Right lung (tissue), 5 donors: ENCODE measurements around the gene FBXL19. TPM values are rescaled to one million over a fixed set of nuclear protein-coding genes. Genes with fewer than 3 reads are reported as not detected.

ENCODE experiments used
- DNase-seq, 2 donors: peaks; one replicate each; pipeline ENCODE4 v3.0.0-alpha.2; 2013
- polyA plus RNA-seq, 5 donors: library from polyadenylated mRNA; unstranded; fragments of 120-200 nt; gene quantifications; one replicate each; pipeline versions ENCODE4 v1.2.1 to v1.2.3, GENCODE V29; 2013; ENCODE audit warnings: inconsistent platforms in 1 of 5, low replicate concordance in 1 of 5; ENCODE audit not compliant: insufficient read length in 5 of 5, insufficient read depth in 1 of 5

The FBXL19 gene
- polyA plus RNA-seq, 5 donors = 13.9 to 29.4 (median 18.1) TPM

GRCh38 chr16:30985401-30986128 lies 62.2 kb downstream of the FBXL19 start:
- DNase-seq = no peak

- no peak for DNase-seq
Measured at GRCh38 chr16:30986129-30986991, 63.0 kb downstream of the FBXL19 start.

- no peak for DNase-seq
Measured at GRCh38 chr16:30987581-30988190, 64.3 kb downstream of the FBXL19 start.

- DNase-seq = no peak
Measured at GRCh38 chr16:30989469-30990047, 66.2 kb downstream of the FBXL19 start.

- DNase-seq = no peak
Measured at GRCh38 chr16:30990105-30990504, 66.7 kb downstream of the FBXL19 start.

- no peak for DNase-seq
Measured at GRCh38 chr16:30991052-30991451, 67.7 kb downstream of the FBXL19 start.

GRCh38 chr16:30992276-30992780 lies 69.0 kb downstream of the FBXL19 start:
- DNase-seq = no peak

- no peak for DNase-seq
Measured at GRCh38 chr16:30992931-30993816, 69.8 kb downstream of the FBXL19 start.

GRCh38 chr16:30995927-30996323 lies 72.6 kb downstream of the FBXL19 start:
- no peak for DNase-seq

- DNase-seq = no peak
Measured at GRCh38 chr16:30996324-30996984, 73.1 kb downstream of the FBXL19 start.

GRCh38 chr16:30996985-30997724 lies 73.8 kb downstream of the FBXL19 start:
- no peak for DNase-seq

GRCh38 chr16:30997725-30998711 lies 74.6 kb downstream of the FBXL19 start:
- no peak for DNase-seq

Other genes starting within 250 kb of the FBXL19 start
- gene SRCAP, start 224.4 kb upstream of the FBXL19 start, polyA plus RNA-seq = 10 to 100 TPM; 30.1 to 41.0 (median 34.8) TPM
- gene PHKG2, start 175.1 kb upstream of the FBXL19 start, polyA plus RNA-seq = 10 to 100 TPM; 20.8 to 34.9 (median 30.3) TPM
- gene CFAP119, start 161.5 kb upstream of the FBXL19 start, polyA plus RNA-seq = 1 to 10 TPM; 4.0 to 8.1 (median 6.1) TPM
- 100 to 1,000 TPM in 2 of 5 donors, 10 to 100 TPM in 3; 89.0 to 108 (median 94.4) TPM for gene RNF40, start 161.2 kb upstream of the FBXL19 start, polyA plus RNA-seq
- gene ZNF629, start 136.4 kb upstream of the FBXL19 start, polyA plus RNA-seq = 10 to 100 TPM; 16.8 to 20.9 (median 18.1) TPM
- 10 to 100 TPM; 37.5 to 61.4 (median 43.5) TPM for gene BCL7C, start 29.5 kb upstream of the FBXL19 start, polyA plus RNA-seq
- 10 to 100 TPM in 3 of 5 donors, 1 to 10 TPM in 2; 7.8 to 12.5 (median 10.2) TPM for gene CTF1, start 27.0 kb upstream of the FBXL19 start, polyA plus RNA-seq
- gene ORAI3, start 25.5 kb downstream of the FBXL19 start, polyA plus RNA-seq = 10 to 100 TPM; 16.0 to 21.9 (median 19.8) TPM
- gene SETD1A, start 34.2 kb downstream of the FBXL19 start, polyA plus RNA-seq = 10 to 100 TPM; 11.5 to 19.7 (median 13.0) TPM
- gene HSD3B7, start 61.6 kb downstream of the FBXL19 start, polyA plus RNA-seq = 1 to 10 TPM; 3.3 to 6.4 (median 4.5) TPM
- under 1 TPM; 0.37 to 0.70 (median 0.43) TPM for gene STX1B, start 87.1 kb downstream of the FBXL19 start, polyA plus RNA-seq
- gene STX4, start 110.0 kb downstream of the FBXL19 start, polyA plus RNA-seq = 10 to 100 TPM; 33.7 to 48.4 (median 40.5) TPM
- 1 to 10 TPM; 3.6 to 8.1 (median 4.6) TPM for gene ZNF668, start 150.7 kb downstream of the FBXL19 start, polyA plus RNA-seq
- 10 to 100 TPM in 4 of 5 donors, 1 to 10 TPM in 1; 9.7 to 13.8 (median 12.7) TPM for gene ZNF646, start 150.8 kb downstream of the FBXL19 start, polyA plus RNA-seq
- 1 to 10 TPM; 1.1 to 2.1 (median 1.9) TPM for gene PRSS53, start 165.4 kb downstream of the FBXL19 start, polyA plus RNA-seq
- gene VKORC1, start 171.2 kb downstream of the FBXL19 start, polyA plus RNA-seq = 10 to 100 TPM; 61.7 to 78.7 (median 69.5) TPM
- gene BCKDK, start 184.8 kb downstream of the FBXL19 start, polyA plus RNA-seq = 10 to 100 TPM; 27.8 to 42.2 (median 36.7) TPM
- 10 to 100 TPM; 55.8 to 73.0 (median 67.2) TPM for gene KAT8, start 194.1 kb downstream of the FBXL19 start, polyA plus RNA-seq
- 100 to 1,000 TPM in 3 of 5 donors, 10 to 100 TPM in 2; 84.0 to 149 (median 119) TPM for gene PRSS8, start 212.2 kb downstream of the FBXL19 start, polyA plus RNA-seq
- gene PRSS36, start 226.5 kb downstream of the FBXL19 start, polyA plus RNA-seq = 1 to 10 TPM; 1.6 to 3.4 (median 2.2) TPM